ENCODE measurements around the gene TEX261.

- no peak for TF ChIP-seq POLR2AphosphoS5 (IDR thresholded peaks at IDR 0.05; ENCODE audit: low read depth, low read length)
- no peak for TF ChIP-seq TAF1 (IDR thresholded peaks at IDR 0.05; ENCODE audit: borderline replicate concordance, insufficient read depth, low read length)
- TF ChIP-seq SIN3A (IDR thresholded peaks at IDR 0.05; ENCODE audit: borderline replicate concordance, insufficient read depth, low read length) = no peak
- TF ChIP-seq REST (IDR thresholded peaks at IDR 0.05; ENCODE audit: insufficient read depth in 1 of 2, low read depth in 2 of 2, low read length in 2 of 2) = no peak
Measured at GRCh38 chr2:70975237-70975636, 19.4 kb downstream of the TEX261 start.

Measured in PFSK-1 (cell line).